HFF-Myc (cell line): ENCODE results near the gene OPN4.

ENCODE experiments used
- DNase-seq: peaks from one replicate; pipeline ENCODE4 v3.0.0-alpha.2; 2011; ENCODE audit warnings: low read depth; ENCODE audit errors: extremely low read depth
- H3K4me3 ChIP-seq: replicated peaks from 2 replicates; pipeline ENCODE4 v1.5.1; 2011; ENCODE audit warnings: low read depth, mild to moderate bottlenecking, control low read depth, low read length
- CTCF ChIP-seq: IDR thresholded peaks from 2 replicates; pipeline ENCODE4 v1.5.1; 2012; ENCODE audit warnings: mild to moderate bottlenecking, low read depth, low read length, control low read depth; ENCODE audit errors: missing control alignments

Gene OPN4

GRCh38 chr10:86709396-86710185 lies 55.2 kb downstream of the OPN4 start:
- no peak for DNase-seq
- no peak overlapping the region for H3K4me3 ChIP-seq
- no peak for TF ChIP-seq CTCF

DNA sequence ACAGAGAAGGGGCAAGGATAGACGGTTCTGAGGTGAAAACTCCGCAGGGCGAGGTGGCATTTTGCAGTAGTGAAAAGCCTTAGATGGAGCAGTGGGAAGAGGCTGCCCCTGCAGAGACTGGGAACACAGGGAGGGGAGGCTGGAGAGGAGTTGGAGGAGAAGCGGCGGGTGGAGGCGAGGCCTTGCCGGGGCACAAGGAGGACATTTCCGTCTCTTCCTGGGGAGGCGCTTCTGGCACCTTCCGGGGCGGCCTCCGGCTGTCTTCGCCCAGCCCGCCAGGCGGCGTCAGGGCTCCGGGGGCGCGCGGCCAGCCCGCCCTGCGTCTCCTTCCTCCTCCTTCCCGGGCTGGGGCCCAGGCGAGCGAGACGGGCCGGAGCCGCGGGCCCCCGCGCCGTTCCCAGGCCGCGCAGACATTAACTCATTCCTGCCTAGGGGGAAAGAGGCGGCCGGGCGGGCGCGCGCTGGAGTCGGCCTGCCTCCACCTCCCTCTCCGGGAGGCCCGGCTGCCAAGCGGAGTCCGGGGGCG lies 56.7 kb downstream of the OPN4 start:
- peak; percentile 47 for DNase-seq
- H3K4me3 ChIP-seq: peak overlapping the region; percentile 49
- peak; percentile 62 for TF ChIP-seq CTCF

DNA sequence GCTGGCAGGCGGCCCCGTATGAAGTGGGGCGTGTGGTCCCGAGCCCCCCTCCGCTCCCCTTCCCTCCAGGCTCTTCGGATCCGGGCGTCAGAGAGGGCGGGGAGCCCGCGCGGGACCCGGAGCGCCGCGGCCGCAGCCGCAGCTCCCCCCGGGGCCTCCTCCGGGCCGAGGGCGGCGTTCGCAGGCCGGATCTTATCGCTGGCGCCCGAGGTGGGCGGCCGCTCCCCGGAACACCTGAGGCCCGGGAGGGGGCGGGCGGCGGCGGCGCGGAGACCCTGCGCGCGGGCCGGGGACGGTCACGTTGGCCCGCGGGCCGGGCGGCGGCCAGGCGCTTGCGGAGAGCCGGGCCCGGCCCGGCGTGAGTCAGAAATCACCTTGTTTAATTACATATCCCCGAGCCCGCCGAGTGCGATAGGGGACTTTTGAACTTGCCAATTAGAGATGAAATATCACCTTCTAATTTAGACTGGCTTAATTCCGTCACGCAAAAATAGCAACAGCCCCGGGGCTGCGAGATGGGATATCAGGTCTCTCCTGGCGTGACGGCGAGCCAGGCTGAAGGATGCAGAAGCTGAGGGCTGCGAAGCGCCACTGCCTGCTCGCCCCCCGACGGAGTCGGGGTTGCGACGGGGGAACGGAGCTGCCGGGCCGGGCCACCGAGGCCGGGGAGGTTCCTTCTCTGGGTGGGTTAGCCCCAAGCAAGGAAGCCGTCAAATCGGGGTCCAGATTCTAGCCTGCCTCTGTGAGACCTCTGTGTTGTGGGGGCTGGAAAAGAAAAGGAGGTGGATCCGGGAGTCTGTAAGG lies 57.4 kb downstream of the OPN4 start:
- no peak for TF ChIP-seq CTCF
- H3K4me3 ChIP-seq: peak overlapping the region; percentile 49
- DNase-seq: no peak

GRCh38 chr10:86712317-86712707 lies 58.0 kb downstream of the OPN4 start:
- peak overlapping the region; percentile 49 for H3K4me3 ChIP-seq
- no peak for DNase-seq
- no peak for TF ChIP-seq CTCF

DNA sequence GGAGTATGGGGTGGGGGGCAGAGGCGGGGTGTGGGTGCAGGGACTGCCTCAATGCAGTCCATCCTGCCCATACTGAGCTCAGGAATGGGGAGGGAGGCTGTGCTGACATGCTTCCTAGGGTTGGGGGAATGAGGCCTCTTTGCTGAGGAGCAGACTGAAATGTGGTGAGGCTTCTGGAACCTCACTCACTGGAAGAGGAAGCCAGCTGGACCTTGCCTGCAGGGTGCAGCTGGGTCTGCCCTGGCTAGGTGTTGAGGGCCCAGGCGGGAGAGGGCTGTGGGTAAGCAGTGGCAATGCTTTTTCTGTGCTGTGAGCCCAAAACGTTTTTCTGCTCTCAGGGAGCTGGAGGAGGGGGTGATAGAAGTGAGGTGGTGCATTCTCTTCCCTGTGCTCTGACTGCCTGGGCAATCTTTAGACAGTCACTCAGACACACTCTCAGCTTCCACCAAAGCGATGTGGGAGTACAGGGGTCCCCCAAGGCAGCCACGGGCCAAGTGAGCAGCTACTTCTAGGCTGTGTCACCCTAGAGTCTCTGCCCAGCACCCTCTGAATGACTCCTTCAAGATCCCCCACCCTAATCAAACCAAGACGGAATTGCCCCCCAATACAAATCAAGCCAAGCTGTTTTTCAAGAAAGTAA lies 60.9 kb downstream of the OPN4 start:
- TF ChIP-seq CTCF: no peak
- no peak for DNase-seq
- H3K4me3 ChIP-seq: no peak overlapping the region

GRCh38 chr10:86715836-86716235 lies 61.5 kb downstream of the OPN4 start:
- TF ChIP-seq CTCF: no peak
- H3K4me3 ChIP-seq: no peak overlapping the region
- DNase-seq: no peak
